Right hindlimb (tissue), 1 donor: ENCODE results near the gene TMEM33.

Source experiments
- DNase-seq: peaks from one replicate; pipeline ENCODE4 v3.0.0-alpha.2; 2018

TMEM33 gene

GRCh38 chr4:42008011-42008786, 73.0 kb downstream of the TMEM33 start:
- DNase-seq, result no peak
